Activated CD4-positive, alpha-beta memory T cell treated with anti-CD3 and anti-CD28 coated beads, Interleukin-2, amount 10 ng/mL, durations not matched to agents 7 days and 5 days (primary cell): Measurements from ENCODE around the gene BMF. TPM values are rescaled to one million over a fixed set of nuclear protein-coding genes. Genes with fewer than 3 reads are reported as not detected.

ENCODE experiments used
- total RNA-seq, 2 experiments: library from RNA; stranded (reverse); gene quantifications; one replicate each; pipeline ENCODE4 v1.2.3, GENCODE V29; 2021

BMF gene
- total RNA-seq, 2 experiments from 2014 or later = 25.7 to 30.2 TPM

Other genes starting within 250 kb of the BMF start
- gene GPR176, start 188.6 kb downstream of the BMF start, total RNA-seq = under 1 TPM; 0.08 to 0.13 TPM
- gene EIF2AK4, start 174.8 kb downstream of the BMF start, total RNA-seq = 10 to 100 TPM; 18.9 to 19.3 TPM
- 100 to 1,000 TPM; 150 to 153 TPM for gene SRP14, start 69.7 kb downstream of the BMF start, total RNA-seq
- 10 to 100 TPM; 73.2 to 73.8 TPM for gene BUB1B, start 52.2 kb upstream of the BMF start, total RNA-seq
- gene PAK6, start 130.2 kb upstream of the BMF start, total RNA-seq = under 1 TPM; 0.20 to 0.65 TPM
- not detected for gene ANKRD63, start 174.2 kb upstream of the BMF start, total RNA-seq
- gene PLCB2, start 199.1 kb upstream of the BMF start, total RNA-seq = 100 to 1,000 TPM; 140 TPM
- gene INAFM2, start 214.8 kb upstream of the BMF start, total RNA-seq = 1 to 10 TPM; 8.7 to 8.9 TPM
- gene CCDC9B, start 232.1 kb upstream of the BMF start, total RNA-seq = 1 to 10 TPM; 2.0 to 2.6 TPM
- gene PHGR1, start 242.2 kb upstream of the BMF start, total RNA-seq = not detected
- gene DISP2, start 249.3 kb upstream of the BMF start, total RNA-seq = under 1 TPM; 0.03 to 0.18 TPM